HEK293 (cell line): Measurements from ENCODE around the gene CD8B.

Source experiments
- CTCF ChIA-PET: fragments of 350-600 bp; formaldehyde crosslinking; extraction: SDS; loops from one replicate; lab custom pipeline; 2021; ENCODE audit warnings: antibody characterized with exemption; lab: Yijun Ruan, JAX
- POLR2A ChIA-PET: fragments of 300-600 bp; formaldehyde crosslinking; extraction: SDS; loops from one replicate; lab custom pipeline; 2020; ENCODE audit warnings: antibody characterized with exemption, inconsistent platforms; lab: Yijun Ruan, JAX
- H3K27ac ChIP-seq: fragments of 200-500 bp; sonication (Bioruptor generic); 2 replicates; pipeline ENCODE4 v1.5.1; 2014; ENCODE audit warnings: low read depth, low read length, control low read depth, inconsistent platforms; ENCODE audit errors: extremely low read depth
- H3K36me3 ChIP-seq, 2 experiments: fragments of 200-500 bp in 1 of 2; sonication (Bioruptor generic) in 1 of 2; 1 replicate in 1 of 2; 2 replicates in 1 of 2; pipeline ENCODE4 v1.5.1; 2014 to 2017; ENCODE audit warnings: inconsistent platforms in 2 of 2, low read length in 2 of 2; ENCODE audit not compliant: control insufficient read depth in 2 of 2, insufficient read depth in 1 of 2
- H3K4me1 ChIP-seq: fragments of 200-500 bp; sonication (Bioruptor generic); 2 replicates; pipeline ENCODE4 v1.5.1; 2014; ENCODE audit warnings: mild to moderate bottlenecking, low read length, inconsistent platforms; ENCODE audit not compliant: control insufficient read depth, insufficient read depth
- H3K4me3 ChIP-seq: 2 replicates; pipeline ENCODE4 v1.5.1; 2011; ENCODE audit warnings: low read depth, mild to moderate bottlenecking, control low read depth, low read length, moderate library complexity
- H3K9me3 ChIP-seq: fragments of 200-500 bp; sonication (Bioruptor generic); 2 replicates; pipeline ENCODE4 v1.5.1; 2014; ENCODE audit warnings: low read depth, low read length, inconsistent platforms; ENCODE audit not compliant: control insufficient read depth, insufficient read depth
- SETDB1 ChIP-seq: IDR thresholded peaks from one replicate; pipeline ENCODE4 v1.6.1; 2017; ENCODE audit warnings: mild to moderate bottlenecking, low read length, moderate library complexity, mixed read lengths; ENCODE audit not compliant: insufficient read length
- SP7 ChIP-seq: fragments of 450-650 bp; formaldehyde crosslinking; IDR thresholded peaks from 2 replicates; pipeline ENCODE4 v1.5.1; 2016; ENCODE audit warnings: missing biosample characterization, missing genetic modification characterization
- ZNF114 ChIP-seq: fragments of 450-650 bp; formaldehyde crosslinking; IDR thresholded peaks from 2 replicates; pipeline ENCODE4 v1.5.0; 2017; ENCODE audit warnings: missing biosample characterization, missing genetic modification characterization
- ZNF19 ChIP-seq: fragments of 450-650 bp; formaldehyde crosslinking; IDR thresholded peaks from 2 replicates; pipeline ENCODE4; 2016; ENCODE audit warnings: missing biosample characterization, missing genetic modification characterization, low read depth
- ZNF24 ChIP-seq: fragments of 450-650 bp; formaldehyde crosslinking; IDR thresholded peaks from 2 replicates; pipeline ENCODE4 v1.5.1; 2016; ENCODE audit warnings: missing biosample characterization, missing genetic modification characterization
- ZNF48 ChIP-seq: fragments of 450-650 bp; formaldehyde crosslinking; IDR thresholded peaks from 2 replicates; pipeline ENCODE4 v1.5.1; 2016; ENCODE audit warnings: missing biosample characterization, missing genetic modification characterization
- ZNF76 ChIP-seq: fragments of 450-650 bp; formaldehyde crosslinking; IDR thresholded peaks from 2 replicates; pipeline ENCODE4; 2016; ENCODE audit warnings: low read depth, missing biosample characterization, missing genetic modification characterization, borderline replicate concordance
- ZSCAN30 ChIP-seq: fragments of 450-650 bp; IDR thresholded peaks from 2 replicates; pipeline ENCODE4 v1.5.1; 2018; ENCODE audit warnings: missing biosample characterization, mild to moderate bottlenecking, missing genetic modification characterization, moderate library complexity
- TF ChIP-seq, protein P1 (sequence below): fragments of 450-650 bp; formaldehyde crosslinking; IDR thresholded peaks from 2 replicates; pipeline ENCODE4 v1.5.1; 2016; ENCODE audit warnings: missing biosample characterization, missing genetic modification characterization
- TF ChIP-seq, protein P2 (sequence below): fragments of 450-650 bp; formaldehyde crosslinking; IDR thresholded peaks from 2 replicates; pipeline ENCODE4 v1.5.1; 2017; ENCODE audit warnings: missing biosample characterization, missing genetic modification characterization
- TF ChIP-seq, protein P3 (sequence below): fragments of 450-650 bp; formaldehyde crosslinking; IDR thresholded peaks from 2 replicates; pipeline ENCODE4 v1.5.1; 2016; ENCODE audit warnings: missing biosample characterization, missing genetic modification characterization
- TF ChIP-seq, protein P4 (sequence below): fragments of 450-650 bp; formaldehyde crosslinking; IDR thresholded peaks from 2 replicates; pipeline ENCODE4 v1.5.1; 2016; ENCODE audit warnings: missing biosample characterization, missing genetic modification characterization
- TF ChIP-seq, protein P5 (sequence below): fragments of 450-650 bp; formaldehyde crosslinking; IDR thresholded peaks from 2 replicates; pipeline ENCODE4 v1.5.1; 2017; ENCODE audit warnings: missing biosample characterization, missing genetic modification characterization
- TF ChIP-seq, protein P6 (sequence below): fragments of 450-650 bp; formaldehyde crosslinking; IDR thresholded peaks from 2 replicates; pipeline ENCODE4 v1.5.1; 2016; ENCODE audit warnings: missing biosample characterization, missing genetic modification characterization

The CD8B gene

DNA sequence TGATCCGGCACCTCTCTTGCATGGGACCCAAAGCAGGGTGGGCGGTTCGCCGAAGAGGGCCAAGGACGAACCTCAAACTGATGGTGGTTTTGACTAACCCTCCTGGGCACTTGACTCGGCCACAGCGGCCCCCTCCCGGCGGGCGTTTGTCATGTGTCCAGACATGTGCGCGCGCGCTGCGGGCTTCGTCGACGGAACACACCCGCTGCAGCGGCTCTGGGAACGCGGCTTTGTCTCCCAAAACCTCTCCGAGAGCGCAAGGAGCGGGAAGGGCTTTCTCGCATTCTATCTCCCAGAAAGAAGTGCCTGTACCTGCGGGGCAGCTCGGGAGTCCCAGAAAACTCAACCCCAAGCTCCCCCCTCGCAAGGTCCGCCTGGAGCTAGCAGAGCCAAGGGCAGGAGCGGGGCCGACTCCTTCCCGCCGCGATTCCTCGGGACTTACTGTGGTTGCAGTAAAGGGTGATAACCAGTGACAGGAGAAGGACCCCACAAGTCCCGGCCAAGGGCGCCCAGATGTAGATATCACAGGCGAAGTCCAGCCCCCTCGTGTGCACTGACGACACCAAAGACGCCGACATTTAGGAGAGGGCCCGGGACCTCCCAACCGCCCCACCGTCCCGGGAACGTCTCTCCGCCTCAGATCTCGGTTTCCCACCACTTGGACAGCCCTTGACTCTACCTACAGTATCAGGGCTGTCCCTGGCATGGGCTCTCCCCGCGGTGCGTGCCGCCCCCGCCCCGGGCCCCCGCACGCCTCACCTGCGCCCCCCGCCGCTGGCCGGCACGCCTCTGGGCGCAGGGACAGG lies 72.6 kb downstream of the CD8B start:
- POLR2A ChIA-PET = no interaction called here

DNA sequence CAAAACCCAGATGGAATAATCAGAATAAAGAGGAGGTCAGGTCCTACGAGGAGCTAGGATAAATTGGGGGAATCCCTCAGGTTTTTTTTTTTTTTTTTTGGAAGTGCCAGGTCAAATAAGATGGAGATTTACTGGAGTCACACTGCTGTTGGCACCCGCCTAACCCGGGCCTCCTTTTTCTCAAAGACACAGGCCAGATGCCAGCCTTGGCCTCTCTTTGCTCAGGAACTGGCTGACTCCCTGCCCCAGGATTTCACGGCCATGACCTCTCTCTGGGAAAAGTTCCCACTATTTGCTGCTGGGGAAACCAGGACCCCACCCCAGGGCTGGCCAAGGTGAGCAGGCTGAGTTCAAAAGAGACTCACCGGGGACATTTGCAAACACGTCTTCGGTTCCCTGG lies 73.5 kb downstream of the CD8B start:
- Histone ChIP-seq H3K36me3 (no peaks in the 10 kb centered on the region), H3K4me1 (no peaks in the 10 kb centered on the region), H3K9me3 (no peaks in the 10 kb centered on the region), H3K4me3 (no peak overlapping the region), H3K27ac (no peak overlapping the region)
- ChIA-PET POLR2A (no interaction called here), CTCF (interaction anchor here (1.2 kb wide), 1 partner anchor 23 kb away, joined by 3 read pairs; no protein-coding TSS in a partner anchor)
- TF ChIP-seq, protein P1, sequence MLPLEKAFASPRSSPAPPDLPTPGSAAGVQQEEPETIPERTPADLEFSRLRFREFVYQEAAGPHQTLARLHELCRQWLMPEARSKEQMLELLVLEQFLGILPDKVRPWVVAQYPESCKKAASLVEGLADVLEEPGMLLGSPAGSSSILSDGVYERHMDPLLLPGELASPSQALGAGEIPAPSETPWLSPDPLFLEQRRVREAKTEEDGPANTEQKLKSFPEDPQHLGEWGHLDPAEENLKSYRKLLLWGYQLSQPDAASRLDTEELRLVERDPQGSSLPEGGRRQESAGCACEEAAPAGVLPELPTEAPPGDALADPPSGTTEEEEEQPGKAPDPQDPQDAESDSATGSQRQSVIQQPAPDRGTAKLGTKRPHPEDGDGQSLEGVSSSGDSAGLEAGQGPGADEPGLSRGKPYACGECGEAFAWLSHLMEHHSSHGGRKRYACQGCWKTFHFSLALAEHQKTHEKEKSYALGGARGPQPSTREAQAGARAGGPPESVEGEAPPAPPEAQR = no peak
- TF ChIP-seq, protein P2, sequence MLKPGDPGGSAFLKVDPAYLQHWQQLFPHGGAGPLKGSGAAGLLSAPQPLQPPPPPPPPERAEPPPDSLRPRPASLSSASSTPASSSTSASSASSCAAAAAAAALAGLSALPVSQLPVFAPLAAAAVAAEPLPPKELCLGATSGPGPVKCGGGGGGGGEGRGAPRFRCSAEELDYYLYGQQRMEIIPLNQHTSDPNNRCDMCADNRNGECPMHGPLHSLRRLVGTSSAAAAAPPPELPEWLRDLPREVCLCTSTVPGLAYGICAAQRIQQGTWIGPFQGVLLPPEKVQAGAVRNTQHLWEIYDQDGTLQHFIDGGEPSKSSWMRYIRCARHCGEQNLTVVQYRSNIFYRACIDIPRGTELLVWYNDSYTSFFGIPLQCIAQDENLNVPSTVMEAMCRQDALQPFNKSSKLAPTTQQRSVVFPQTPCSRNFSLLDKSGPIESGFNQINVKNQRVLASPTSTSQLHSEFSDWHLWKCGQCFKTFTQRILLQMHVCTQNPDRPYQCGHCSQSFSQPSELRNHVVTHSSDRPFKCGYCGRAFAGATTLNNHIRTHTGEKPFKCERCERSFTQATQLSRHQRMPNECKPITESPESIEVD (tag by site-specific recombination) = no peak
- no peak for TF ChIP-seq SP7 (tag by site-specific recombination)
- no peak for TF ChIP-seq ZNF76 (tag by site-specific recombination)

More for the DNA sequence above, 72.6 kb downstream of the CD8B start:
- no peaks in the 10 kb centered on the region for H3K36me3 ChIP-seq
- no peak overlapping the region for H3K27ac ChIP-seq
- TF ChIP-seq ZNF19 (tag by site-specific recombination) = no peak
- TF ChIP-seq SETDB1 = no peak
- TF ChIP-seq ZSCAN30 (tag by site-specific recombination) = no peak
- TF ChIP-seq, protein P3, sequence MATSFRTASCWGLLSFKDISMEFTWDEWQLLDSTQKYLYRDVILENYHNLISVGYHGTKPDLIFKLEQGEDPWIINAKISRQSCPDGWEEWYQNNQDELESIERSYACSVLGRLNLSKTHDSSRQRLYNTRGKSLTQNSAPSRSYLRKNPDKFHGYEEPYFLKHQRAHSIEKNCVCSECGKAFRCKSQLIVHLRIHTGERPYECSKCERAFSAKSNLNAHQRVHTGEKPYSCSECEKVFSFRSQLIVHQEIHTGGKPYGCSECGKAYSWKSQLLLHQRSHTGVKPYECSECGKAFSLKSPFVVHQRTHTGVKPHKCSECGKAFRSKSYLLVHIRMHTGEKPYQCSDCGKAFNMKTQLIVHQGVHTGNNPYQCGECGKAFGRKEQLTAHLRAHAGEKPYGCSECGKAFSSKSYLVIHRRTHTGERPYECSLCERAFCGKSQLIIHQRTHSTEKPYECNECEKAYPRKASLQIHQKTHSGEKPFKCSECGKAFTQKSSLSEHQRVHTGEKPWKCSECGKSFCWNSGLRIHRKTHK (tag by site-specific recombination) = no peak
- TF ChIP-seq, protein P4, sequence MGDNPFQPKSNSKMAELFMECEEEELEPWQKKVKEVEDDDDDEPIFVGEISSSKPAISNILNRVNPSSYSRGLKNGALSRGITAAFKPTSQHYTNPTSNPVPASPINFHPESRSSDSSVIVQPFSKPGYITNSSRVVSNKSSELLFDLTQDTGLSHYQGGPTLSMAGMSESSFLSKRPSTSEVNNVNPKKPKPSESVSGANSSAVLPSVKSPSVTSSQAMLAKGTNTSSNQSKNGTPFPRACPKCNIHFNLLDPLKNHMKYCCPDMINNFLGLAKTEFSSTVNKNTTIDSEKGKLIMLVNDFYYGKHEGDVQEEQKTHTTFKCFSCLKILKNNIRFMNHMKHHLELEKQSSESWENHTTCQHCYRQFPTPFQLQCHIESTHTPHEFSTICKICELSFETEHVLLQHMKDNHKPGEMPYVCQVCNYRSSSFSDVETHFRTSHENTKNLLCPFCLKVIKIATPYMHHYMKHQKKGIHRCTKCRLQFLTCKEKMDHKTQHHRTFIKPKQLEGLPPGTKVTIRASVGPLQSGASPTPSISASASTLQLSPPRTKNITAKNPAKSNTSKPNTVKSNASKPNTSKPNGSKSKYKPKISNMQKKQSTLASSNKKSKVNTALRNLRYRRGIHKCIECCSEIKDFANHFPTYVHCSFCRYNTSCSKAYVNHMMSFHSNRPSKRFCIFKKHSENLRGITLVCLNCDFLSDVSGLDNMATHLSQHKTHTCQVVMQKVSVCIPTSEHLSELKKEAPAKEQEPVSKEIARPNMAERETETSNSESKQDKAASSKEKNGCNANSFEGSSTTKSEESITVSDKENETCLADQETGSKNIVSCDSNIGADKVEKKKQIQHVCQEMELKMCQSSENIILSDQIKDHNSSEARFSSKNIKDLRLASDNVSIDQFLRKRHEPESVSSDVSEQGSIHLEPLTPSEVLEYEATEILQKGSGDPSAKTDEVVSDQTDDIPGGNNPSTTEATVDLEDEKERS = no peak
- no peak for TF ChIP-seq ZNF48
- no peak for TF ChIP-seq ZNF114 (tag by site-specific recombination)
- TF ChIP-seq, protein P5, sequence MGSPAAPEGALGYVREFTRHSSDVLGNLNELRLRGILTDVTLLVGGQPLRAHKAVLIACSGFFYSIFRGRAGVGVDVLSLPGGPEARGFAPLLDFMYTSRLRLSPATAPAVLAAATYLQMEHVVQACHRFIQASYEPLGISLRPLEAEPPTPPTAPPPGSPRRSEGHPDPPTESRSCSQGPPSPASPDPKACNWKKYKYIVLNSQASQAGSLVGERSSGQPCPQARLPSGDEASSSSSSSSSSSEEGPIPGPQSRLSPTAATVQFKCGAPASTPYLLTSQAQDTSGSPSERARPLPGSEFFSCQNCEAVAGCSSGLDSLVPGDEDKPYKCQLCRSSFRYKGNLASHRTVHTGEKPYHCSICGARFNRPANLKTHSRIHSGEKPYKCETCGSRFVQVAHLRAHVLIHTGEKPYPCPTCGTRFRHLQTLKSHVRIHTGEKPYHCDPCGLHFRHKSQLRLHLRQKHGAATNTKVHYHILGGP (tag by site-specific recombination) = no peak
- TF ChIP-seq, protein P6, sequence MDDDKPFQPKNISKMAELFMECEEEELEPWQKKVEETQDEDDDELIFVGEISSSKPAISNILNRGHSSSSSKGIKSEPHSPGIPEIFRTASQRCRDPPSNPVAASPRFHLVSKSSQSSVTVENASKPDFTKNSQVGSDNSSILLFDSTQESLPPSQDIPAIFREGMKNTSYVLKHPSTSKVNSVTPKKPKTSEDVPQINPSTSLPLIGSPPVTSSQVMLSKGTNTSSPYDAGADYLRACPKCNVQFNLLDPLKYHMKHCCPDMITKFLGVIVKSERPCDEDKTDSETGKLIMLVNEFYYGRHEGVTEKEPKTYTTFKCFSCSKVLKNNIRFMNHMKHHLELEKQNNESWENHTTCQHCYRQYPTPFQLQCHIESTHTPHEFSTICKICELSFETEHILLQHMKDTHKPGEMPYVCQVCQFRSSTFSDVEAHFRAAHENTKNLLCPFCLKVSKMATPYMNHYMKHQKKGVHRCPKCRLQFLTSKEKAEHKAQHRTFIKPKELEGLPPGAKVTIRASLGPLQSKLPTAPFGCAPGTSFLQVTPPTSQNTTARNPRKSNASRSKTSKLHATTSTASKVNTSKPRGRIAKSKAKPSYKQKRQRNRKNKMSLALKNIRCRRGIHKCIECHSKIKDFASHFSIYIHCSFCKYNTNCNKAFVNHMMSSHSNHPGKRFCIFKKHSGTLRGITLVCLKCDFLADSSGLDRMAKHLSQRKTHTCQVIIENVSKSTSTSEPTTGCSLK (tag by site-specific recombination) = no peak
- TF ChIP-seq ZNF24 (tag by site-specific recombination) = no peak
- CTCF ChIA-PET = no interaction called here
- no peaks in the 10 kb centered on the region for H3K9me3 ChIP-seq
- no peak overlapping the region for H3K4me3 ChIP-seq
- no peaks in the 10 kb centered on the region for H3K4me1 ChIP-seq
